Measurements from ENCODE around the gene TECPR2.

Gene TECPR2

GRCh38 chr14:102479107-102479506 lies 116.4 kb downstream of the TECPR2 start:
- no peak for DNase-seq

- no peak for DNase-seq
These were observed 117.0 kb downstream of the TECPR2 start for GRCh38 chr14:102479777-102480176.

GRCh38 chr14:102481371-102481770 lies 118.6 kb downstream of the TECPR2 start:
- DNase-seq = no peak

GRCh38 chr14:102481791-102482238 lies 119.1 kb downstream of the TECPR2 start:
- no peak for DNase-seq

GRCh38 chr14:102484316-102484715 lies 121.6 kb downstream of the TECPR2 start:
- no peak for DNase-seq

GRCh38 chr14:102485693-102486512 lies 123.2 kb downstream of the TECPR2 start:
- DNase-seq = no peak

- no peak for DNase-seq
These were observed 123.9 kb downstream of the TECPR2 start for GRCh38 chr14:102486513-102487203.

GRCh38 chr14:102487204-102487577 lies 124.5 kb downstream of the TECPR2 start:
- DNase-seq = no peak

GRCh38 chr14:102490456-102490855 lies 127.7 kb downstream of the TECPR2 start:
- DNase-seq = no peak

- DNase-seq = no peak
These were observed 128.6 kb downstream of the TECPR2 start for GRCh38 chr14:102491366-102491765.

- no peak for DNase-seq
These were observed 129.2 kb downstream of the TECPR2 start for GRCh38 chr14:102491786-102492530.

GRCh38 chr14:102492531-102492910 lies 129.8 kb downstream of the TECPR2 start:
- no peak for DNase-seq

GRCh38 chr14:102493096-102493495 lies 130.4 kb downstream of the TECPR2 start:
- DNase-seq = no peak

GRCh38 chr14:102493585-102493984 lies 130.8 kb downstream of the TECPR2 start:
- DNase-seq = no peak

- no peak for DNase-seq
These were observed 133.0 kb downstream of the TECPR2 start for GRCh38 chr14:102495491-102496330.

GRCh38 chr14:102496331-102496691 lies 133.6 kb downstream of the TECPR2 start:
- DNase-seq = no peak

GRCh38 chr14:102496958-102497744 lies 134.4 kb downstream of the TECPR2 start:
- no peak for DNase-seq

- no peak for DNase-seq
These were observed 135.4 kb downstream of the TECPR2 start for GRCh38 chr14:102497998-102498677.

- no peak for DNase-seq
These were observed 136.0 kb downstream of the TECPR2 start for GRCh38 chr14:102498678-102499265.

- DNase-seq = no peak
These were observed 136.8 kb downstream of the TECPR2 start for GRCh38 chr14:102499401-102500157.

Measured in NCI-H526 treated with DMSO at 0.1 percent for 48 hours (cell line).